GM18511 (cell line): ENCODE measurements around the gene SLC25A21.
"Not testable (repeated sequence)": the region's sequence is repeated elsewhere in the genome, so short reads cannot be mapped to it uniquely, and the experiment has no call there.

ENCODE experiments used
- ATAC-seq: cut with Tn5 transposase; IDR thresholded peaks from one replicate; pipeline ENCODE4 v1.9.1; 2021; ENCODE audit warnings: mild to moderate bottlenecking, moderate library complexity; ENCODE audit not compliant: unreplicated experiment

SLC25A21 gene

DNA sequence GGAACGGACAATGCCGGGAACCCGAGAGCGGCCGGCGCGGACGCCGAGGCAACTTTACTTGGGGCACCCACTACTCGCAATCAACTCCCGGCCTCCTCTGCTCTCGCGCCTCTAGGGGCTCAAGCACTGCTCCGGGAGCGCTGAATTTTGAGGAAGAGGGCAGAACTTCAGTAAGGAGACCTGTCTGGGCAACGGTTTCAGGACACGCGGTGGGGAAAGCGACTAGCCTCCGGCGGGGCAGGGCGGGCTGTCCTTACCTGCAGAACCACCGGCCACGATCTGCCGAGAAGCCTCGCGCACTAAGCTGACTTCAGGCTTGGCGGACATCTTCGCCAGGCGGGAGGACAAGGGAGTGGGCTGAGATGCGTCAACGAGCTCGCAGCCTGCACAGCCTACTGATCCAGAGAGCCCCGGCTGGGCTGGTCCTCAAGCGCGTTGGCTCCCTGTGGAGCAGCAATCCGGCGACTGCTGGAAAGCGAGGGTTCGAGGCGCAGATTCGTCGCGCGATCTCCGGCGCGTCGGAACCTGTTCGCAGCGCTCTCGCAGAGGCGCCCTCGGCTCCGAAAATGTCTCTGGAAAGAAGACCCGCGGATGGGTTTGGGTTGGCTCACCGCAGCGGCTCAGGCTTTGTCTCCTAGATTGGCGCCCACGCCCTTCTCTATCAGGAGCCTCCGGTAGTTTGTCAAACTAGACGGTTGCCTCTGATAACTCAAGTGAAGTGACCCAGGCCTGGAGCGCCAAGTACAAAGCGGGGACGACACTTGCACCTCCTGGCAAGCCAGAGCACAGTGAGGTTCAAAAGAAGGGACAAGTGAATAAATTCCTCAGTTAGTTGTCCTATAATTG is at the start of gene SLC25A21:
Gene SLC25A21 (minus strand): TSS at position 583 of the 846 bp plus-strand sequence.
- ATAC-seq = no peak

DNA sequence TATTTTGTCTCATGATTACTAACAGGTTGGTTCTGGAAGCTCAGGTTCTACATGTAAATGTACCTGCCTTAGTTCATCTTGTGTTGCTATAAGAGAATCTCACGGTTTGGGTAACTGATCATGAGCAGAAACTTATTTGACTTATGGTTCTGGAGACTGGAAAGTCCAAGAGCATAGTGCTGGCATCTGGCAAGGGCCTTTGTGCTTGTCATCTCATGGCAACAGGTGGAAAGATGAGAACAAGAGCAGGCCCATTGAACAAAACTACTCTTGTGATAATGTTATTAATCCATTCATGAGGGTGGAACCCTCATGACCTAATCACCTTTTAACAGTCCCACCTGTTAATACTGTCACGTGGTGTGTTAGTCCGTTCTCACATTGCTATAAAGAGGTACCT is 48.7 kb upstream of the SLC25A21 start:
- ATAC-seq = no peak

DNA sequence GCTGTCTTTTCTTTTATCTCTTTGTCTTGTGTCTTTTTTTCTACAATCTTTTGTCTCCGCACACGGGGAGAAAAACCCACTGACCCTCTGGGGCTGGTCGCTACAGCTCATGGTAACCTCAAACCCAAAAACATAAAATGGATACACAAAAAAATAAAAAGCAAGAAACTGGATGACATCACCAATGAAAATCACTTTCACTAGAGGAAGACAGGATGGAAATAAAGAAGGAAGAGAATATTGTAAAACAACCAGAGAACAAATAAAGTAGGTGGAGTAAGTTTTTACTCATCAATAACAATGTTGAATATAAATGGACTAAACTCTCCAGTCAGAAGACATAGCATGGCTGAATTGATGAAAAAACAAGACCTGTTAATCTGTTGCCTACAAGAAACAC is 42.9 kb upstream of the SLC25A21 start:
- ATAC-seq = no peak

DNA sequence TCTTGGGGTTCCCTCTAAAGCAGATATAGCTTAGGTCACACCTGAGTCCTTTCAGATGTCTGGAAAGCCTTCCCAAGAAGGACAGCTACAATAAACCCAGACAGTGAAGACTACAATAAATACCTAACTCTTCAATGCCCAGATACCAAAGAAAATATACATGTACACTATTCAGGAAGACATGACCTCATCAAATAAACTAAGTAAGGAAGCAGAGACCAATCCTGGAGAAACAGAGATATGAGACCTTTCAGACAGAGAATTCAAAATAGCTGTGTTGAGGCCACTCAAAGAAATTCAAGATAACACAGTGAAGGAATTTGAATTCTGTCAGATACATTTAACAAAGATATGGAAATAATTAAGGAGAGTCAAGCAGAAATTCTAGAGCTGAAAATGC is 40.6 kb upstream of the SLC25A21 start:
- ATAC-seq = no peak

- no peak for ATAC-seq
These were observed 38.0 kb upstream of the SLC25A21 start for GRCh38 chr14:37210448-37210847.

GRCh38 chr14:37209617-37210016 is 37.2 kb upstream of the SLC25A21 start:
- not testable (repeated sequence) for ATAC-seq

- ATAC-seq = not testable (repeated sequence)
These were observed 33.5 kb upstream of the SLC25A21 start for GRCh38 chr14:37205623-37206605.

- ATAC-seq = no peak
These were observed 31.0 kb upstream of the SLC25A21 start for GRCh38 chr14:37203423-37203822.

- ATAC-seq = no peak
These were observed 30.4 kb upstream of the SLC25A21 start for GRCh38 chr14:37202812-37203211.

DNA sequence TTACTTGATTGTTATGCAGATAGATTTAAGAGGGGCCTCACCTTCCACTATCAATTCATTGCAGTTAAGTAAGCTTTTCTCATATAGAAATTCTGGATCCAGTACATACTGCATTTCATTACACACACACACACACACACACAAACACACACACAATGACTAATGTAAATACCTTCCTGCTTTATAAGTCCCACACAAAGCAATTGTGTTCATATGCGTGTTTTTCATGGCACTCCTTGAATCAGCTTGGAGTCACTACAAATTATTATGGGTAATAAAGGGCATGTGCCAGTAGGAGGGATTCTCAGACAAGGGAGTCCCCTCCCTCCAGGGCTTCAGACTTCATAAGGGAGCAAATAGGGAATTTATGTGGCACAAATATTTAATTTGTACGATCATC is 29.9 kb upstream of the SLC25A21 start:
- ATAC-seq = no peak

- ATAC-seq = no peak
These were observed 29.3 kb upstream of the SLC25A21 start for GRCh38 chr14:37201724-37202123.

DNA sequence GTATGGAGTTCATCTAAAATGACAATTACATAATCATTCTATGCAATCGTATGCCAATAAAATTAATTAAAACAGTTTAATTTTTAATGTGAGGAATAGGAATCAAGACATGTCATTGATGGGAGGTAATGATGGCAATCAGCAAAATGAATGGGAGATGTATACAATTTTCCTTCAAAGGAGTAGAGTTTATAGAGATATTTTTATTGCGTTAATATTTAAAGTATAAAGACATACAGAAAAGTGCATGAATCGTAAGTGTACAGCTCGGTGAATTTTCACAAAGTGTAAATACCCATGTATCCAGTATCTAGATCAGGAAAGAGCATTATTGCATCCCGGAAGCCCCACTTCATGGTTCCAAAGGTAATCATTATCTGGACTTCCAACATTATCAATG is 26.5 kb upstream of the SLC25A21 start:
- no peak for ATAC-seq

- ATAC-seq = no peak
These were observed 25.8 kb upstream of the SLC25A21 start for GRCh38 chr14:37198273-37198598.

GRCh38 chr14:37197421-37198272 is 25.2 kb upstream of the SLC25A21 start, which contains the start of gene MIPOL1:
Gene MIPOL1, plus strand, starts transcription at chr14:37197937. Its CDS starts 49,952 bp downstream, at chr14:37247889.
- ATAC-seq = no peak

GRCh38 chr14:37196604-37197420 is 24.4 kb upstream of the SLC25A21 start:
- no peak for ATAC-seq

GRCh38 chr14:37195327-37195726 is 22.9 kb upstream of the SLC25A21 start:
- ATAC-seq = no peak

DNA sequence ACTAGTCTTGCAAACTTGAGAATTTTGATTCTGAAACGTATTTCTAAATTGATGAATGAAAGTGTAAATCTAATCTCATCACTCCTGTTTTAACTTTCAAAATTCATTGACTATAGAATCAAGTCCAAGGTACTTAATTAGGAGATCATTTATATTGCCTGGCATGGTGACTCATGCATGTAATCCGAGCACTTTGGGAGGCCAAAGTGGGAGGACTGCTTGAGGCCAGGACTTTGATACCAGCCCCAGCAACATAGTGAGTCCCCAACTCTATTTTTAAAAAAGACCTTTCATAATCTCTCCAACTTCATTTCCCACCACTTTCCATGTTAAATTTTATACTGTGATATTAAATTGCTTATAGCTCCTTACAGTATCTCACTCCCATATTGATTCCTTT is 22.3 kb upstream of the SLC25A21 start:
- no peak for ATAC-seq

DNA sequence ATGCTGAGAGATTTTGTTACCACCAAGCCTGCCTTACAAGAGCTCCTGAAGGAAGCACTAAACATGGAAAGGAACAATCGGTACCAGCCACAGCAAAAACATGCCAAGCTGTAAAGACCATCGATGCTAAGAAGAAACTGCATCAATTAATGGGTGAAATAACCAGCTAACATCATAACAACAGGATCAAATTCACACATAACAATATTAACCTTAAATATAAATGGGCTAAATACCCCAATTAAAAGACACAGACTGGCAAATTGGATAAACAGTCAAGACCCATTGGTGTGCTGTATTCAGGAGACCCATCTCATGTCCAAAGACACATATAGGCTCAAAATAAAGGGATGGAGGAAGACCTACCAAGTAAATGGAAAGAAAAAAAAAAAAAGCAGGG is 17.3 kb upstream of the SLC25A21 start:
- ATAC-seq = not testable (repeated sequence)

DNA sequence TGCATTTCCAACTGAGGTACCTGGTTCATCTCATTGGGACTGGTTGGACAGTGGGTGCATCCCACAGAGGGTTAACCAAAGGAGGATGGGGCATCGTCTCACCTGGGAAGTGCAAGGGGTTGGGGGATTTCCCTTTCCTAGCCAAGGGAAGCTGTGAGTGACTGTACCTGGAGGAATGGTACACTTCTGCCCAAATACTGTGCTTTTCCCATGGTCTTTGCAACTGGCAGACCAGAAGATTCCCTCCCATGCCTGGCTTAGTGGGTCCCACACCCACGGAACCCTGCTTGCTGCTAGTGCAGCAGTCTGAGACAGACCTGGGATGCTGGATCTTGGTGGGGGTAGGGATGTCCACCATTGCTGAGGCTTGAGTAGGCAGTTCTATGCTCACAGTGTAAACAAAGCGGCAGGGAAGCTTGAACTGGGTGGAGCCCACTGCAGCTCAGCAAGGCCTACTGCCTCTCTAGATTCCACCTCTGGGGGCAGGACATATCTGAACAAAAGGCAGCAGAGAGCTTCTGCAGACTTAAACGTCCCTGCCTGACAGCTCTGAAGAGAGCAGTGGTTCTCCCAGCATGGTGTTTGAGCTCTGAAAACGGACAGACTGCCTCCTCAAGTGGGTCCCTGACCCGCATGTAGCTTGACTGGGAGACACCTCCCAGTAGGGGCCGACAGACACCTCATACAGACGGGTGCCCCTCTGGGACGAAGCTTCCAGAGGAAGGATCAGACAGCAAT is 15.6 kb upstream of the SLC25A21 start:
- not testable (repeated sequence) for ATAC-seq
